ENCODE results near the gene CSH2. TPM values are rescaled to one million over a fixed set of nuclear protein-coding genes. Genes with fewer than 3 reads are reported as not detected.

CSH2 gene
- total RNA-seq, 1 donor from 2014 or later = not detected

- H3K27me3 Mint-ChIP-seq = no peaks in the 10 kb centered on the region
- no peak for TF ChIP-seq CTCF (IDR thresholded peaks at IDR 0.05; ENCODE audit: unreplicated experiment)
- no peak for DNase-seq (ENCODE audit: low spot score, unreplicated experiment)
- peaks cover 23% of the 10 kb centered on the region for H3K36me3 Mint-ChIP-seq (ENCODE audit: insufficient read depth)
- no peaks in the 10 kb centered on the region for H3K9me3 Mint-ChIP-seq (ENCODE audit: low read depth)
- H3K4me3 Mint-ChIP-seq (ENCODE audit: low read depth) = no peak overlapping the region
- H3K27ac Mint-ChIP-seq = peak overlapping the region; percentile 77
- peaks cover 8% of the 10 kb centered on the region for H3K4me1 Mint-ChIP-seq (ENCODE audit: low read depth)
Measured at GRCh38 chr17:63832455-63832854, 41.0 kb downstream of the CSH2 start.

DNA sequence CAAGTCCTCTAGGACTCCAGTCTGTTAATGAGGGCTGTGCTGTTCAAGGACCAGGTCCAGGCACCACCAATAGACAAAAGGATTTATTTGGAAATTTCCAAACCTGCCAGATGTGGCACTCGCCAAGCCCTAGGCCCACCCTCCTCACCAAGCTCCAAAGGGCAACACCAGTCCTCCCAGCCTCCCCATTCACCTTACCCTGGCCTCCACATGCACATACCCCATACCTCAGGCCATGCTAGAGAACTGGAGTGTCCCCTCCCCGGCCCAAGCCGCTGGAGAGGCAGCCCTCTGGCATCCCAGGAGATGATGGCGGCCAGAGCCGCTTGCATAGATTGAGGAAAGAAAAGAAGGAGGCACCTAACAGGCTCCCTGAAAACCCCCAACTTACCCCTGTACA, 41.5 kb downstream of the CSH2 start:
- Mint-ChIP-seq H3K4me1 (ENCODE audit: low read depth) (peaks cover 9% of the 10 kb centered on the region), H3K9me3 (ENCODE audit: low read depth) (no peaks in the 10 kb centered on the region), H3K27me3 (no peaks in the 10 kb centered on the region), H3K4me3 (ENCODE audit: low read depth) (no peak overlapping the region), H3K36me3 (ENCODE audit: insufficient read depth) (peaks cover 21% of the 10 kb centered on the region), H3K27ac (peak overlapping the region; percentile 77)
- DNase-seq (ENCODE audit: low spot score, unreplicated experiment) = no peak
- TF ChIP-seq CTCF (IDR thresholded peaks at IDR 0.05; ENCODE audit: unreplicated experiment) = no peak

DNA sequence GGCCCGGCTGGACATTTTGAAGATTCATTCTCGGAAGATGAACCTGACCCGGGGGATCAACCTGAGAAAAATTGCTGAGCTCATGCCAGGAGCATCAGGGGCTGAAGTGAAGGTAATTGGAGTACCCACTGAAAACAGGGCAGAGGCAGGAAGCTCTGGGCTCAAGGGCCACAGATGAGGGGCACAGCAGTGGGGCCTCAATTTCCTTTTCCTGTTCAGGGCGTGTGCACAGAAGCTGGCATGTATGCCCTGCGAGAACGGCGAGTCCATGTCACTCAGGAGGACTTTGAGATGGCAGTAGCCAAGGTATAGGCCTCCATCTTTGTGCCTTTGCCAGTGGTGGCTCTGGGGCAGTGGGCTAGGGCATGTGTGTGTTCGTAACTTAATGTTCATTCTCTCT, 42.0 kb downstream of the CSH2 start:
- peaks cover 9% of the 10 kb centered on the region for H3K4me1 Mint-ChIP-seq (ENCODE audit: low read depth)
- no peak overlapping the region for H3K4me3 Mint-ChIP-seq (ENCODE audit: low read depth)
- no peak overlapping the region for H3K27ac Mint-ChIP-seq
- H3K36me3 Mint-ChIP-seq (ENCODE audit: insufficient read depth) = peaks cover 20% of the 10 kb centered on the region
- TF ChIP-seq CTCF (IDR thresholded peaks at IDR 0.05; ENCODE audit: unreplicated experiment) = no peak
- DNase-seq (ENCODE audit: low spot score, unreplicated experiment) = no peak
- H3K9me3 Mint-ChIP-seq (ENCODE audit: low read depth) = no peaks in the 10 kb centered on the region
- H3K27me3 Mint-ChIP-seq = no peaks in the 10 kb centered on the region

DNA sequence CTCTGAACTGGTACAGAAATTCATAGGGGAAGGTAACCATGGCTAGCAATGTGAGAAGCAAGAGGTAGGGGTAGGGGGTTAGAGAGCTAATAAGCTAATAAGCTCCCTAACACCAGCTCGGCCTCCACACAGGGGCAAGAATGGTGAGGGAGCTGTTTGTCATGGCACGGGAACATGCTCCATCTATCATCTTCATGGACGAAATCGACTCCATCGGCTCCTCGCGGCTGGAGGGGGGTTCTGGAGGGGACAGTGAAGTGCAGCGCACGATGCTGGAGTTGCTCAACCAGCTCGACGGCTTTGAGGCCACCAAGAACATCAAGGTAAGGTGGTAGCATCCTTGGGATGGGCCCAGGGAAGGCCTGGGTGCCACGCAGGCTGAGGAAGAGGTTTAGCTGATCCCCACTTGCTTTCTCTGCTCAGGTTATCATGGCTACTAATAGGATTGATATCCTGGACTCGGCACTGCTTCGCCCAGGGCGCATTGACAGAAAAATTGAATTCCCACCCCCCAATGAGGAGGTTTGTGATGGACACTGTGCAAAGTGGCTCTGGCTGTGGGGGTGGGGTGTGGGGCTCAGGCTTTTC, 42.5 kb downstream of the CSH2 start:
- no peak for TF ChIP-seq CTCF (IDR thresholded peaks at IDR 0.05; ENCODE audit: unreplicated experiment)
- Mint-ChIP-seq H3K4me1 (ENCODE audit: low read depth) (peaks cover 14% of the 10 kb centered on the region), H3K9me3 (ENCODE audit: low read depth) (no peaks in the 10 kb centered on the region), H3K27me3 (no peaks in the 10 kb centered on the region), H3K27ac (peak overlapping the region; percentile 69), H3K4me3 (ENCODE audit: low read depth) (no peak overlapping the region), H3K36me3 (ENCODE audit: insufficient read depth) (peaks cover 20% of the 10 kb centered on the region)
- no peak for DNase-seq (ENCODE audit: low spot score, unreplicated experiment)

DNA sequence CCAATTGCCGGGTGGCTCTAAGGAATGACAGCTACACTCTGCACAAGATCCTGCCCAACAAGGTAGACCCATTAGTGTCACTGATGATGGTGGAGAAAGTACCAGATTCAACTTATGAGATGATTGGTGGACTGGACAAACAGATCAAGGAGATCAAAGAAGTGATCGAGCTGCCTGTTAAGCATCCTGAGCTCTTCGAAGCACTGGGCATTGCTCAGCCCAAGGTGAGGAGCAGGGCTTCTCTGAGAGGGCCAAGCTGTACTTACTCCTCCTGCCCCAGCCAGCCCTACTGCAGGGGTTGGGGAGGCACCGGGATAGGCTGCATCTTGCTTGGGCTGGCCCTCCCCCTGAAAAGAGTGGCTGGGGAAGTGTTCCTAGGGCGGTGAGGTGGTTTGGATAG, 43.2 kb downstream of the CSH2 start:
- Mint-ChIP-seq H3K9me3 (ENCODE audit: low read depth) (no peaks in the 10 kb centered on the region), H3K4me3 (ENCODE audit: low read depth) (no peak overlapping the region), H3K27me3 (no peaks in the 10 kb centered on the region), H3K36me3 (ENCODE audit: insufficient read depth) (peaks cover 19% of the 10 kb centered on the region), H3K27ac (peak overlapping the region; percentile 52), H3K4me1 (ENCODE audit: low read depth) (peaks cover 16% of the 10 kb centered on the region)
- no peak for TF ChIP-seq CTCF (IDR thresholded peaks at IDR 0.05; ENCODE audit: unreplicated experiment)
- DNase-seq (ENCODE audit: low spot score, unreplicated experiment) = no peak
